H9 (cell line): ENCODE results near the gene PIAS3. TPM values are rescaled to one million over a fixed set of nuclear protein-coding genes. Genes with fewer than 3 reads are reported as not detected.

Experiments
- DNase-seq: peaks from one replicate; pipeline ENCODE4 v3.0.0-alpha.2; 2017
- H2AFZ ChIP-seq: one replicate; pipeline ENCODE4 v1.6.1; 2013; ENCODE audit warnings: mild to moderate bottlenecking, low read length, control low read depth, moderate library complexity
- H2AK5ac ChIP-seq: 2 replicates; pipeline ENCODE4 v1.6.1; 2013; ENCODE audit warnings: low read length, control low read depth, mixed read lengths; ENCODE audit not compliant: insufficient read length
- H2BK120ac ChIP-seq: one replicate; pipeline ENCODE4 v1.6.1; 2013; ENCODE audit warnings: low read depth, mild to moderate bottlenecking, low read length, control low read depth, inconsistent platforms; ENCODE audit not compliant: poor library complexity, severe bottlenecking
- H2BK12ac ChIP-seq: 2 replicates; pipeline ENCODE4 v1.6.1; 2013; ENCODE audit warnings: low read length, control low read depth, mixed read lengths, low read depth; ENCODE audit not compliant: insufficient read length
- H2BK15ac ChIP-seq: 2 replicates; pipeline ENCODE4 v1.6.1; 2013; ENCODE audit warnings: low read depth, low read length, control low read depth
- H2BK20ac ChIP-seq: one replicate; pipeline ENCODE4 v1.6.1; 2013; ENCODE audit warnings: low read depth, mild to moderate bottlenecking, low read length, control low read depth, inconsistent platforms; ENCODE audit not compliant: poor library complexity, severe bottlenecking
- H2BK5ac ChIP-seq: 2 replicates; pipeline ENCODE4 v1.6.1; 2013; ENCODE audit warnings: low read length, control low read depth, mixed read lengths; ENCODE audit not compliant: insufficient read length
- H3K14ac ChIP-seq: 2 replicates; pipeline ENCODE4 v1.6.1; 2013; ENCODE audit warnings: low read length, control low read depth; ENCODE audit not compliant: insufficient read depth
- H3K18ac ChIP-seq: 2 replicates; pipeline ENCODE4 v1.6.1; 2013; ENCODE audit warnings: low read depth, mild to moderate bottlenecking, mixed read lengths, low read length, control low read depth; ENCODE audit not compliant: insufficient read length
- H3K23ac ChIP-seq: 2 replicates; pipeline ENCODE4 v1.6.1; 2013; ENCODE audit warnings: low read length, control low read depth, mixed read lengths, low read depth; ENCODE audit not compliant: insufficient read length
- H3K23me2 ChIP-seq: 2 replicates; pipeline ENCODE4 v1.6.1; 2013; ENCODE audit warnings: low read depth, mild to moderate bottlenecking, mixed read lengths, low read length, control low read depth; ENCODE audit not compliant: insufficient read length, poor library complexity, severe bottlenecking
- H3K27ac ChIP-seq: 2 replicates; pipeline ENCODE4 v1.5.1; 2013; ENCODE audit warnings: low read length, control low read depth, mixed read lengths, low read depth; ENCODE audit not compliant: insufficient read length
- H3K27me3 ChIP-seq: 2 replicates; pipeline ENCODE4 v1.6.1; 2013; ENCODE audit warnings: low read length, control low read depth, inconsistent platforms; ENCODE audit not compliant: insufficient read depth
- H3K4ac ChIP-seq: 2 replicates; pipeline ENCODE4 v1.6.1; 2013; ENCODE audit warnings: low read depth, mild to moderate bottlenecking, control low read depth, inconsistent platforms, low read length, moderate library complexity
- H3K4me1 ChIP-seq: 2 replicates; pipeline ENCODE4 v1.6.1; 2013; ENCODE audit warnings: low read length, control low read depth, inconsistent platforms; ENCODE audit not compliant: insufficient read depth
- H3K4me2 ChIP-seq: 2 replicates; pipeline ENCODE4 v1.6.1; 2013; ENCODE audit warnings: low read length, control low read depth, mixed read lengths; ENCODE audit not compliant: insufficient read length, insufficient read depth
- H3K56ac ChIP-seq: 2 replicates; pipeline ENCODE4 v1.6.1; 2013; ENCODE audit warnings: low read depth, mild to moderate bottlenecking, mixed read lengths, low read length, control low read depth; ENCODE audit not compliant: insufficient read length
- H3K79me1 ChIP-seq: 2 replicates; pipeline ENCODE4 v1.6.1; 2013; ENCODE audit warnings: low read depth, mild to moderate bottlenecking, moderate library complexity, low read length, control low read depth, inconsistent platforms; ENCODE audit not compliant: insufficient read depth, poor library complexity, severe bottlenecking
- H3K79me2 ChIP-seq: 2 replicates; pipeline ENCODE4 v1.6.1; 2013; ENCODE audit warnings: low read length, control low read depth, inconsistent platforms; ENCODE audit not compliant: insufficient read depth
- H3K9ac ChIP-seq: 2 replicates; pipeline ENCODE4 v1.6.1; 2013; ENCODE audit warnings: low read length, control low read depth, mixed read lengths; ENCODE audit not compliant: insufficient read length; ENCODE audit errors: extremely low read depth
- H3K9me3 ChIP-seq: one replicate; pipeline ENCODE4 v1.6.1; 2013; ENCODE audit warnings: low read depth, low read length, inconsistent platforms; ENCODE audit not compliant: control insufficient read depth
- H3T11ph ChIP-seq: one replicate; pipeline ENCODE4 v1.6.1; 2013; ENCODE audit warnings: mild to moderate bottlenecking, low read length, control low read depth, inconsistent platforms
- H4K20me1 ChIP-seq: one replicate; pipeline ENCODE4 v1.6.1; 2013; ENCODE audit not compliant: control insufficient read depth, insufficient read length, insufficient read depth
- H4K5ac ChIP-seq: 2 replicates; pipeline ENCODE4 v1.6.1; 2013; ENCODE audit warnings: low read depth, mild to moderate bottlenecking, mixed read lengths, low read length, control low read depth; ENCODE audit not compliant: insufficient read length
- H4K8ac ChIP-seq: replicated peaks from 2 replicates; pipeline ENCODE4 v1.6.1; 2013; ENCODE audit warnings: low read length, control low read depth, mixed read lengths, low read depth; ENCODE audit not compliant: insufficient read length
- H4K91ac ChIP-seq: 2 replicates; pipeline ENCODE4 v1.6.1; 2013; ENCODE audit warnings: low read depth, mild to moderate bottlenecking, moderate library complexity, mixed read lengths, low read length, control low read depth; ENCODE audit not compliant: insufficient read length
- H3K27ac Mint-ChIP-seq, 3 experiments: 2 replicates in 2 of 3; 3 replicates in 1 of 3; pipeline ENCODE4 v1.8.0; 2020 to 2021; ENCODE audit warnings: mixed read lengths in 3 of 3, mild to moderate bottlenecking in 1 of 3, moderate library complexity in 1 of 3
- H3K27me3 Mint-ChIP-seq: 2 replicates; pipeline ENCODE4 v1.8.0; 2021; ENCODE audit warnings: low read depth, mild to moderate bottlenecking, moderate library complexity, mixed read lengths
- H3K36me3 Mint-ChIP-seq, 3 experiments: 2 replicates in 2 of 3; 3 replicates in 1 of 3; pipeline ENCODE4 v1.8.0; 2020 to 2021; ENCODE audit warnings: low read depth in 3 of 3, mixed read lengths in 3 of 3; ENCODE audit not compliant: insufficient read depth in 1 of 3
- H3K4me1 Mint-ChIP-seq, 2 experiments: 2 replicates each; pipeline ENCODE4 v1.8.0; 2020; ENCODE audit warnings: mixed read lengths in 2 of 2
- H3K4me3 Mint-ChIP-seq, 2 experiments: 2 replicates in 1 of 2; 3 replicates in 1 of 2; pipeline ENCODE4 v1.8.0; 2020 to 2021; ENCODE audit warnings: mild to moderate bottlenecking in 2 of 2, mixed read lengths in 2 of 2, moderate library complexity in 1 of 2
- H3K9me3 Mint-ChIP-seq, 2 experiments: 2 replicates in 1 of 2; 3 replicates in 1 of 2; pipeline ENCODE4 v1.8.0; 2020; ENCODE audit warnings: mild to moderate bottlenecking in 2 of 2, mixed read lengths in 2 of 2, moderate library complexity in 1 of 2
- CTCF ChIP-seq: fragments of 200-600 bp; sonication (generic); conservative IDR thresholded peaks from 3 replicates; pipeline ENCODE4 v1.8.0; 2021; ENCODE audit warnings: antibody characterized with exemption, mild to moderate bottlenecking
- WGBS: extraction: QIAGEN DNeasy Blood & Tissue Kit; methylation state at CpG from one replicate; pipeline ENCODE4 v1.1.7; 2013; ENCODE audit warnings: missing lambda C conversion rate, low lambda C conversion rate, mixed read lengths; ENCODE audit not compliant: insufficient read length; ENCODE audit errors: extremely low coverage; 5-methylcytosine and 5-hydroxymethylcytosine counted together
- total RNA-seq: library from RNA; stranded (reverse); gene quantifications from 2 replicates; pipeline ENCODE4 v1.2.1, GENCODE V29; 2021

The PIAS3 gene
- total RNA-seq, 1 experiment from 2014 or later, result 33.9 TPM

DNA sequence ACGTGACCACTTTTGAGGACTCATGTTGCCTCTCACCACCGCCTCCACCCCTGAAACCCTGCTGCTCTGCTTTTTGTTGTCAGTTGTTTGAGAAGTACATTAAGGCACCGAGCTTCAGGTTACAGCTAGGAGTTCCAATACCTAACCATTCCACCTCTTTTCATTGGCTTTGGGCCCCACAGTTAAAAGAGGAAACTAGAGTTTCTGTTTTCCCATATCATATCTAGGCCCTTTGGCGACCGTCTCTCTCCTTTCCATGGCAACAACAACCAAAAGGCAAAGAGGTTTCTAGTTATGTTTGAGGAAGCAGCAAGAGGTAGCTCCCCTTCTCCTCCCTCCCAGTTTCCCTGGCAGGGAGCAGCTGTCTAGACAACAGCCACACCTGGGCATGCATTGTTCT is 20.9 kb upstream of the PIAS3 start:
- Histone ChIP-seq H2BK20ac (no peak overlapping the region), H3K9me3 (no peaks in the 10 kb centered on the region), H3K56ac (no peak overlapping the region), H4K5ac (no peak overlapping the region), H3T11ph (no peak overlapping the region), H3K79me1 (no peaks in the 10 kb centered on the region), H3K27me3 (peaks cover 2% of the 10 kb centered on the region; the same call in 1 of the 2 replicates), H2BK5ac (no peak overlapping the region), H4K8ac (no peak overlapping the region), H3K18ac (no peak overlapping the region), H2BK15ac (no peak overlapping the region), H2BK120ac (no peak overlapping the region), H4K20me1 (no peaks in the 10 kb centered on the region), H3K4ac (no peak overlapping the region), H2AK5ac (no peak overlapping the region), H3K4me1 (peaks cover 7% of the 10 kb centered on the region; the same call in 1 of the 2 replicates), H3K79me2 (no peaks in the 10 kb centered on the region), H3K9ac (no peak overlapping the region), H3K4me2 (no peak overlapping the region), H3K14ac (no peak overlapping the region), H3K23ac (no peak overlapping the region), H2AFZ (peak overlapping the region; percentile 14), H4K91ac (no peak overlapping the region), H3K27ac (no peak overlapping the region), H3K23me2 (no peaks in the 10 kb centered on the region), H2BK12ac (no peak overlapping the region)
- no CpG with 5 or more reads among the region's 5 CpGs for WGBS
- peaks cover 32 to 34% of the 10 kb centered on the region in 2 experiments for H3K4me1 Mint-ChIP-seq
- H3K27ac Mint-ChIP-seq, result peak overlapping the region in 2 of 3 experiments; percentile 23 to 69; a peak in 2 of 7 replicates
- no peaks in the 10 kb centered on the region for H3K9me3 Mint-ChIP-seq
- no peaks in the 10 kb centered on the region for H3K36me3 Mint-ChIP-seq
- peak overlapping the region in 1 of 2 experiments; percentile 25; a peak in 2 of 5 replicates for H3K4me3 Mint-ChIP-seq
- DNase-seq, result no peak
- H3K27me3 Mint-ChIP-seq, result peaks cover 50% of the 10 kb centered on the region
- TF ChIP-seq CTCF, result no peak
